Measurements from ENCODE around the gene RNPEPL1.

GRCh38 chr2:240603846-240604245 lies 35.6 kb downstream of the RNPEPL1 start:
- TF ChIP-seq, protein P1, sequence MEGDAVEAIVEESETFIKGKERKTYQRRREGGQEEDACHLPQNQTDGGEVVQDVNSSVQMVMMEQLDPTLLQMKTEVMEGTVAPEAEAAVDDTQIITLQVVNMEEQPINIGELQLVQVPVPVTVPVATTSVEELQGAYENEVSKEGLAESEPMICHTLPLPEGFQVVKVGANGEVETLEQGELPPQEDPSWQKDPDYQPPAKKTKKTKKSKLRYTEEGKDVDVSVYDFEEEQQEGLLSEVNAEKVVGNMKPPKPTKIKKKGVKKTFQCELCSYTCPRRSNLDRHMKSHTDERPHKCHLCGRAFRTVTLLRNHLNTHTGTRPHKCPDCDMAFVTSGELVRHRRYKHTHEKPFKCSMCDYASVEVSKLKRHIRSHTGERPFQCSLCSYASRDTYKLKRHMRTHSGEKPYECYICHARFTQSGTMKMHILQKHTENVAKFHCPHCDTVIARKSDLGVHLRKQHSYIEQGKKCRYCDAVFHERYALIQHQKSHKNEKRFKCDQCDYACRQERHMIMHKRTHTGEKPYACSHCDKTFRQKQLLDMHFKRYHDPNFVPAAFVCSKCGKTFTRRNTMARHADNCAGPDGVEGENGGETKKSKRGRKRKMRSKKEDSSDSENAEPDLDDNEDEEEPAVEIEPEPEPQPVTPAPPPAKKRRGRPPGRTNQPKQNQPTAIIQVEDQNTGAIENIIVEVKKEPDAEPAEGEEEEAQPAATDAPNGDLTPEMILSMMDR (conservative IDR thresholded peaks at IDR 0.05), result no peak
- no peak for TF ChIP-seq EZH2 (IDR thresholded peaks at IDR 0.05; ENCODE audit: low read depth)
